ENCODE results near the gene SLC37A1.

DNA sequence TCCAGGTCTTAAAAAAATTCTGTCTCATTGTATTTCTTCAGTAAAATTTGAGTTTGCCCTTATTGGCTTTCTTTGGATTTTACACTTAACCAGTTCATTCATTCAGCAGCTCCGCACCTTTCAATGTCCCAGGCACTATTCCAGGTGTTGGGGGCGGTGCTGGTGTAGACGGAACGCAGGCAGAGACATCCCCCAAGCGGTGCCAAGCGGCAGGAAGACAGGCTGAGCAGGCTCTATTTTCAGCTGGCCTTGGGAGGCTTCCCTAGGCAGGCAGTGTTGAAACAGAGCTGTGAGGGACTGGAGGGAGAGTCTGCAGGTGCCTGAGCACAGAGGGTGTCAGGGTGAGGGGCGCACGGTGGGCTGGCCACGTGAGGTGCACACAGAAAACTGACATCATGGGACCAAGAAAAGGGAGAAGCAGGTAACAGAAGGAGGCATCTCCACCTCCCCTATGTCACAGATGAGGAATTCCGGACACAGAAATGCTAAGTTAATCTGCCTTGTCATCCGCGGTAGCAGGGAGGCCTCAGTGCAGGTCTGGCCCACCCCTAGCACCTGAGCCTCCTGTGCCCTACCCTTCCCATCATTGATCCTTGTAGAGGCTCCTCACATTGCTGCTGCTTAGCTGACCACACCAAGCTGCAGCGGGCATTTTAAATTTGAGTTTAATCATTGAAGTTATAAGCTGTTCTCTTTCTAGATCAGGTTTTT is 40.8 kb downstream of the SLC37A1 start:
- no peak for TF ChIP-seq ZNF696 (CRISPR knock-in tag; conservative IDR thresholded peaks at IDR 0.05)
- no peak for TF ChIP-seq CTCF (IDR thresholded peaks at IDR 0.05 in 2 of 3, conservative IDR thresholded peaks at IDR 0.05 in 1 of 3; ENCODE audit: insufficient read depth in 2 of 3, low read depth in 1 of 3, low read length in 3 of 3)
- no peak for TF ChIP-seq JUND (IDR thresholded peaks at IDR 0.05; ENCODE audit: borderline replicate concordance, low read depth, low read length)
- no peak for TF ChIP-seq JUND (tag; IDR thresholded peaks at IDR 0.05; ENCODE audit: borderline replicate concordance, low read depth, low read length)
- TF ChIP-seq TAF1 (IDR thresholded peaks at IDR 0.05; ENCODE audit: control insufficient read depth, extremely low read depth, insufficient read depth, low read length, severe bottlenecking) = no peak
- 0 out of 4 replicates have a peak, but pooled peaks of 1 of the 2 experiments have one; percentile 25 for TF ChIP-seq ZNF639 (CRISPR knock-in tag; conservative IDR thresholded peaks at IDR 0.05 in 1 of 2, IDR thresholded peaks at IDR 0.05 in 1 of 2)
- TF ChIP-seq MAX (CRISPR knock-in tag; IDR thresholded peaks at IDR 0.05) = no peak
- no peak for TF ChIP-seq ERF (CRISPR knock-in tag; IDR thresholded peaks at IDR 0.05)
- TF ChIP-seq CHCHD3 (CRISPR knock-in tag; IDR thresholded peaks at IDR 0.05) = no peak
- TF ChIP-seq POLR3G (IDR thresholded peaks at IDR 0.05; ENCODE audit: extremely low read depth, insufficient read length, insufficient replicate concordance) = no peak
- TF ChIP-seq FOXM1 (IDR thresholded peaks at IDR 0.05; ENCODE audit: low read depth) = no peak
- TF ChIP-seq FOXM1 (CRISPR knock-in tag; IDR thresholded peaks at IDR 0.05; ENCODE audit: low read depth) = no peak
- no peak for TF ChIP-seq TCF7L2 (IDR thresholded peaks at IDR 0.05; ENCODE audit: low read depth, low read length)
- no peak for TF ChIP-seq THRA (IDR thresholded peaks at IDR 0.05)
- TF ChIP-seq MTA1 (IDR thresholded peaks at IDR 0.05; ENCODE audit: borderline replicate concordance) = no peak
- no peak for TF ChIP-seq MYC (IDR thresholded peaks at IDR 0.05; ENCODE audit: low read depth, low read length)
- no peak for TF ChIP-seq MYC (CRISPR knock-in tag; IDR thresholded peaks at IDR 0.05; ENCODE audit: borderline replicate concordance, low read depth)

Data from K562 (cell line).